Measurements from ENCODE around the gene BID.

The BID gene

GRCh38 chr22:17748555-17749353, 25.5 kb downstream of the BID start:
- no peak overlapping the region for H3K27ac Mint-ChIP-seq
- H3K36me3 Mint-ChIP-seq (ENCODE audit: low read depth), result no peaks in the 10 kb centered on the region
- no peak overlapping the region for H3K4me3 Mint-ChIP-seq
- H3K9me3 Mint-ChIP-seq, result no peaks in the 10 kb centered on the region
- H3K27me3 Mint-ChIP-seq (ENCODE audit: low read depth), result no peaks in the 10 kb centered on the region
- peaks cover 2% of the 10 kb centered on the region for H3K4me1 Mint-ChIP-seq (ENCODE audit: low read depth)

DNA sequence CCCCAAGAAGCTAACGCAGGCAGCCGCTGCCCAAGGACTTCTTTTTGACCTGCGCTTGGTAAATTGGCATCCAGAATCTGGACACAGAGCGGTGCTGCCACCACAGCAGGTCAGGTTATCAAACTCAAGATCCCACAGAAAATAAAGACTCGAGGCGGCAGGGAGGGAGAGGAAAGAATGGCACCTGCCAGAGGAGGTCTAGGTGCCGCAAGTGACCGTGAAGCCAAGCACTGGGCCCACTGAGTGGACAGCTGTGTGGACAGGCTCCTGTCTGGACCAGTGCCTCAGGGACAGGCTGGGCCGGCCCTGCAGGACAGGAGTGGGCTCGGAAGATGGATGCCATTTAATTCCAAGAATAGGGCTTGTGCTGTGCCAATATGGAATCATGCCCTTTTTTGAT, 27.4 kb downstream of the BID start:
- H3K36me3 Mint-ChIP-seq (ENCODE audit: low read depth), result peaks cover 3% of the 10 kb centered on the region
- H3K27me3 Mint-ChIP-seq (ENCODE audit: low read depth), result no peaks in the 10 kb centered on the region
- H3K4me1 Mint-ChIP-seq (ENCODE audit: low read depth), result peaks cover 2% of the 10 kb centered on the region
- H3K4me3 Mint-ChIP-seq, result no peak overlapping the region
- no peaks in the 10 kb centered on the region for H3K9me3 Mint-ChIP-seq
- no peak overlapping the region for H3K27ac Mint-ChIP-seq

DNA sequence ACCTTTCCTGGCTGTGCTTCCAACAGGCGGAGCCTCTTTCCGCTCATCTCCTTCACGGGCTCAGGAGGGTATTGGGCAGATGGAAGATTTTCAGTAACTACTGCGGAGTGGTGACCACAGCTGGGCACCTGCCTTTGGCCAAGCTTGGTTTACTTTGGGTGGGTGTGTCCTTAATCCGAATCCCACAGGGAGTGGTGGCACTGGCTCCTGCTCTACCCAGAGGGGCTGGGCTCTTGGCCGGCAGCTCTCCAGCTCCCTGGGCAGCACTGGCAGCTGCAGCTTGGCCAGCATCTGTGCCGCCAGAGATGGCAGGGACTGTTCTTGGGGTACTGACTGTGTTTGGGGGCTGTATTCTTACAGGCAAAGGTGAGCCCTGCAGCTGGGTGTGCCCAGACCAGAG, 29.8 kb downstream of the BID start:
- H3K9me3 Mint-ChIP-seq, result no peaks in the 10 kb centered on the region
- H3K27ac Mint-ChIP-seq, result no peak overlapping the region
- H3K27me3 Mint-ChIP-seq (ENCODE audit: low read depth), result no peaks in the 10 kb centered on the region
- no peak overlapping the region for H3K4me3 Mint-ChIP-seq
- H3K4me1 Mint-ChIP-seq (ENCODE audit: low read depth), result peaks cover 2% of the 10 kb centered on the region
- H3K36me3 Mint-ChIP-seq (ENCODE audit: low read depth), result peaks cover 3% of the 10 kb centered on the region

DNA sequence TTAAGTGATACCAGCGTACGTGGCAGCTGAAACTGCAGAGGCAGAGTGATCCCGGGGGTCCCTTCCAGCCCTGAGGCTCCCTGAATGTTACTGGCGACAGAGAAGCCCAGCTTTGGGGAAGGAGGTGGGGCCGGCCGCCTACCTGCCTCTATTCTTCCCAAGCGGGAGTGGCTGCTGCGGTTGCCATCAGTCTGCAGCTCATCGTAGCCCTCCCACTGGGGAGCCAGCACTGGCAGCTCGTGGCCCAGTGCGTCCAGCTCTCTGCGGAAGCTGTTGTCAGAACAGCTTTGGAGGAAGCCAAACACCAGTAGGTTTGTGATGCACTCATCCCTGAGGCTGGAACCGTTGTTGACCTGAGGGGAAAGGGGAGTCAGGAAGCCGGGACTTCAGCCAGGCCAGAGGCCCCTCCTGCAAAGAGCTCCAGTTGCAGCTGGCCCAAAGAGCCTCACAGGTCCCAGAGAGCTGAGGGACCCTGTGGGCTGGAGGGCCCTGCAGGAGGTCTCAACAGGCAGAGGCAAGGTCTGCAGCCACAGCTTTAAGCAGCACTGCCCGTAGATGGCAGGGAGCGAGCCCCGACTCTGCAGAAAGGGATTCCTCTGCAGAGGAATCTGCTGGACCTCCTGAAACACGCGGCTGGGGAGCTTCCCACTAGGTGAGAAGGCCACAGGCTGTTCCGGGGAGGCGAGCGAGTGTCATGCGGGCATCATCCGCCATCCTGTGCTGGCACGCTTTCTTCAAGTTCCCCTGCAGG, 30.4 kb downstream of the BID start:
- no peak overlapping the region for H3K27ac Mint-ChIP-seq

DNA sequence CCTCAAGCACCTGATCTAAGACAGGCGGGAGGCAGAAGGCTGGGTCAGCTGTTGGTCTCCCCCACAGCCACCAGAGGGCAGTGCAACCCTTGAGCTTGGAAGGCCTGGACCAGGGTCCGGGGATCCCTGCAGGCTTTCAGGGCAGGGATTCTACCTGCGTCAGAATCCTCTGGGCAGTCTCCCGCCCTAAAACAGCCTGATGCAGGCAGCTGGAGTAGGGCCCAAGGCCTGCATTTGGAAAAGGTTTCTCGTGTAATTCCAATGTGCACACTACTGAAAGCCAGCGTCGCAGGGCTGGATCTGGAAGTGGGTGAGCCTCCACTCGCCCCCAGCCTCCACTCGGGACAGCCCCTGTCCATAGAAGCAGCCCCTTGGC, 31.8 kb downstream of the BID start:
- H3K9me3 Mint-ChIP-seq, result no peaks in the 10 kb centered on the region
- no peak overlapping the region for H3K27ac Mint-ChIP-seq
- no peak overlapping the region for H3K4me3 Mint-ChIP-seq
- H3K27me3 Mint-ChIP-seq (ENCODE audit: low read depth), result no peaks in the 10 kb centered on the region
- H3K4me1 Mint-ChIP-seq (ENCODE audit: low read depth), result peaks cover 2% of the 10 kb centered on the region
- H3K36me3 Mint-ChIP-seq (ENCODE audit: low read depth), result peaks cover 3% of the 10 kb centered on the region

More for the DNA sequence above, 30.4 kb downstream of the BID start:
- Mint-ChIP-seq H3K4me3 (no peak overlapping the region), H3K9me3 (no peaks in the 10 kb centered on the region), H3K36me3 (ENCODE audit: low read depth) (peaks cover 3% of the 10 kb centered on the region), H3K27me3 (ENCODE audit: low read depth) (no peaks in the 10 kb centered on the region), H3K4me1 (ENCODE audit: low read depth) (peaks cover 2% of the 10 kb centered on the region)

GRCh38 chr22:17741866-17742526, 32.3 kb downstream of the BID start:
- Mint-ChIP-seq H3K27me3 (ENCODE audit: low read depth) (no peaks in the 10 kb centered on the region), H3K4me3 (no peak overlapping the region), H3K27ac (no peak overlapping the region), H3K36me3 (ENCODE audit: low read depth) (peaks cover 3% of the 10 kb centered on the region), H3K9me3 (no peaks in the 10 kb centered on the region), H3K4me1 (ENCODE audit: low read depth) (peaks cover 2% of the 10 kb centered on the region)

- Mint-ChIP-seq H3K36me3 (ENCODE audit: low read depth) (peaks cover 8% of the 10 kb centered on the region), H3K27me3 (ENCODE audit: low read depth) (no peaks in the 10 kb centered on the region), H3K9me3 (no peaks in the 10 kb centered on the region), H3K4me1 (ENCODE audit: low read depth) (peaks cover 5% of the 10 kb centered on the region), H3K27ac (no peak overlapping the region), H3K4me3 (no peak overlapping the region)
Observed at GRCh38 chr22:17739196-17739975, 34.9 kb downstream of the BID start.

- Mint-ChIP-seq H3K27ac (no peak overlapping the region), H3K4me1 (ENCODE audit: low read depth) (peaks cover 13% of the 10 kb centered on the region), H3K36me3 (ENCODE audit: low read depth) (peaks cover 15% of the 10 kb centered on the region), H3K27me3 (ENCODE audit: low read depth) (no peaks in the 10 kb centered on the region), H3K9me3 (no peaks in the 10 kb centered on the region), H3K4me3 (no peak overlapping the region)
Observed at GRCh38 chr22:17738386-17739128, 35.7 kb downstream of the BID start.

GRCh38 chr22:17734187-17734586, 40.1 kb downstream of the BID start:
- Mint-ChIP-seq H3K36me3 (ENCODE audit: low read depth) (peaks cover 21% of the 10 kb centered on the region), H3K27me3 (ENCODE audit: low read depth) (no peaks in the 10 kb centered on the region), H3K27ac (no peak overlapping the region), H3K9me3 (no peaks in the 10 kb centered on the region), H3K4me1 (ENCODE audit: low read depth) (peaks cover 15% of the 10 kb centered on the region), H3K4me3 (no peak overlapping the region)

- Mint-ChIP-seq H3K36me3 (ENCODE audit: low read depth) (peaks cover 21% of the 10 kb centered on the region), H3K4me1 (ENCODE audit: low read depth) (peaks cover 15% of the 10 kb centered on the region), H3K4me3 (no peak overlapping the region), H3K9me3 (no peaks in the 10 kb centered on the region), H3K27ac (no peak overlapping the region), H3K27me3 (ENCODE audit: low read depth) (no peaks in the 10 kb centered on the region)
Observed at GRCh38 chr22:17733466-17733865, 40.8 kb downstream of the BID start.

DNA sequence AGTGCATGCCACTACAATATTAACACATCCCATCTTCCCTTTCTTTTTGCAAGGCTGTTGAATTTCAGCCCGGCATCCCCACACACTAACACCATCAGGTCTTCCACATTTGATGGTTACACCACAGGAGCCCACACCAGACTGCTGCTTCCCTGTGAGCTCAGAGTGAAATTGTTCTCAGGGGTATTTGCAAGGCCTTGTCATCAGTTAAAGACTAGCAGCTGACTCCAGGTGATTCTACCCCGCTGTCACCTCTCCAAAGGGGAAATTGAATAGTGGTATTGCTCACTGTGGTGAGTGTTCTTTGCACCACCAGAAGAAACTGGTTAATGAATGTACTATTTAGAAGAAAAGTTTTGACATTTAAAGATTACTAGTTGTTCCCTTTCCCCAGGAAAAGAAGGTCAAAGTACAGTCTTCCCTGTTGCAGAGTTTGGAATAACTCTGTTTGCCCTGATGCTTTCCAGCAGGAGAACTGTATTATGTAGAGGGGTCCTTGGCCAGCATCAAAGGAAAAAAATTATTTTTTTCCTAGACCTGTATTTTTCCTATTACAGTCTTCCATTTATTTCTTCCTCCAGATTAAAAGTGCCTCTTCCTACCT, 41.9 kb downstream of the BID start:
- Mint-ChIP-seq H3K9me3 (no peaks in the 10 kb centered on the region), H3K36me3 (ENCODE audit: low read depth) (peaks cover 24% of the 10 kb centered on the region), H3K27ac (no peak overlapping the region), H3K27me3 (ENCODE audit: low read depth) (no peaks in the 10 kb centered on the region), H3K4me3 (no peak overlapping the region), H3K4me1 (ENCODE audit: low read depth) (peaks cover 15% of the 10 kb centered on the region)

- no peak overlapping the region for H3K27ac Mint-ChIP-seq
- H3K4me1 Mint-ChIP-seq (ENCODE audit: low read depth), result peaks cover 20% of the 10 kb centered on the region
- peaks cover 30% of the 10 kb centered on the region for H3K36me3 Mint-ChIP-seq (ENCODE audit: low read depth)
- no peak overlapping the region for H3K4me3 Mint-ChIP-seq
- H3K9me3 Mint-ChIP-seq, result no peaks in the 10 kb centered on the region
- no peaks in the 10 kb centered on the region for H3K27me3 Mint-ChIP-seq (ENCODE audit: low read depth)
Observed at GRCh38 chr22:17729561-17729960, 44.7 kb downstream of the BID start.

- H3K4me1 Mint-ChIP-seq (ENCODE audit: low read depth), result peaks cover 12% of the 10 kb centered on the region
- no peaks in the 10 kb centered on the region for H3K27me3 Mint-ChIP-seq (ENCODE audit: low read depth)
- H3K36me3 Mint-ChIP-seq (ENCODE audit: low read depth), result peaks cover 24% of the 10 kb centered on the region
- no peaks in the 10 kb centered on the region for H3K9me3 Mint-ChIP-seq
- no peak overlapping the region for H3K27ac Mint-ChIP-seq
- no peak overlapping the region for H3K4me3 Mint-ChIP-seq
Observed at GRCh38 chr22:17728786-17729185, 45.5 kb downstream of the BID start.
